Liver (tissue), 9 donors: ENCODE measurements around the gene CMTM1. TPM values are rescaled to one million over a fixed set of nuclear protein-coding genes. Genes with fewer than 3 reads are reported as not detected.

Experiments
- DNase-seq: peaks from one replicate; pipeline ENCODE4 v3.0.0-alpha.2; 2017; ENCODE audit warnings: low spot score
- H3K27ac ChIP-seq, 2 donors: one replicate each; pipeline ENCODE4 v1.7.0; 2013; ENCODE audit warnings: inconsistent platforms in 2 of 2, low read length in 2 of 2, control low read depth in 1 of 2, low read depth in 1 of 2, mild to moderate bottlenecking in 1 of 2
- H3K27me3 ChIP-seq, 4 donors: one replicate each; pipeline versions ENCODE4 v1.6.1 to v1.7.0; 2013; ENCODE audit warnings: low read length in 3 of 4, inconsistent platforms in 1 of 4, mild to moderate bottlenecking in 1 of 4, moderate library complexity in 1 of 4; ENCODE audit not compliant: control insufficient read depth in 4 of 4, insufficient read depth in 4 of 4
- H3K36me3 ChIP-seq, 4 donors: one replicate each; pipeline versions ENCODE4 v1.6.1 to v1.7.0; 2013; ENCODE audit warnings: low read length in 3 of 4, mild to moderate bottlenecking in 3 of 4, low read depth in 1 of 4, moderate library complexity in 1 of 4; ENCODE audit not compliant: control insufficient read depth in 4 of 4, insufficient read depth in 3 of 4
- H3K4me1 ChIP-seq, 4 donors: one replicate each; pipeline versions ENCODE4 v1.6.1 to v1.7.0; 2013; ENCODE audit warnings: low read length in 3 of 4, mild to moderate bottlenecking in 3 of 4, moderate library complexity in 1 of 4; ENCODE audit not compliant: control insufficient read depth in 4 of 4, insufficient read depth in 4 of 4
- H3K4me3 ChIP-seq, 3 donors: one replicate each; pipeline versions ENCODE4 v1.6.1 to v1.7.0; 2013; ENCODE audit warnings: low read length in 3 of 3, control low read depth in 1 of 3, low read depth in 1 of 3, mild to moderate bottlenecking in 1 of 3
- H3K9ac ChIP-seq, 2 donors: one replicate each; pipeline ENCODE4 v1.7.0; 2013; ENCODE audit warnings: low read length in 2 of 2, mild to moderate bottlenecking in 2 of 2, moderate library complexity in 2 of 2, control low read depth in 1 of 2, low read depth in 1 of 2
- H3K9me3 ChIP-seq, 4 donors: one replicate each; pipeline versions ENCODE4 v1.6.1 to v1.7.0; 2013; ENCODE audit warnings: low read length in 3 of 4; ENCODE audit not compliant: control insufficient read depth in 4 of 4
- ATF3 ChIP-seq: IDR thresholded peaks from 2 replicates; pipeline ENCODE4 v1.6.1; 2016; ENCODE audit warnings: antibody characterized with exemption
- CTCF ChIP-seq: fragments of 150-350 bp; IDR thresholded peaks from 2 replicates; pipeline ENCODE4 v1.5.1; 2017; ENCODE audit warnings: improper control_type of control experiment, low read depth, low read length; ENCODE audit not compliant: missing input control
- EGR1 ChIP-seq, 2 donors: IDR thresholded peaks; 2 replicates each; pipeline ENCODE4 v1.6.1; 2016 to 2018; ENCODE audit warnings: antibody characterized with exemption in 2 of 2, low read depth in 2 of 2
- FOXA1 ChIP-seq: IDR thresholded peaks from 2 replicates; pipeline ENCODE4 v1.6.1; 2016; ENCODE audit warnings: antibody characterized with exemption
- FOXA2 ChIP-seq: IDR thresholded peaks from 2 replicates; pipeline ENCODE4 v1.6.1; 2016; ENCODE audit warnings: antibody characterized with exemption
- GABPA ChIP-seq, 2 donors: IDR thresholded peaks in 1 of 2; conservative IDR thresholded peaks in 1 of 2; 2 replicates each; pipeline ENCODE4 v1.6.1; 2016; ENCODE audit warnings: antibody characterized with exemption in 2 of 2, mild to moderate bottlenecking in 1 of 2, moderate library complexity in 1 of 2
- HNF4A ChIP-seq, 2 donors: conservative IDR thresholded peaks; 2 replicates each; pipeline ENCODE4 v1.6.1; 2016; ENCODE audit warnings: antibody characterized with exemption in 2 of 2, mild to moderate bottlenecking in 2 of 2
- HNF4G ChIP-seq: IDR thresholded peaks from 2 replicates; pipeline ENCODE4 v1.6.1; 2016; ENCODE audit warnings: antibody characterized with exemption
- JUND ChIP-seq, 2 donors: IDR thresholded peaks; 2 replicates each; pipeline ENCODE4 v1.6.1; 2016; ENCODE audit warnings: antibody characterized with exemption in 2 of 2
- MAX ChIP-seq: IDR thresholded peaks from 2 replicates; pipeline ENCODE4 v1.6.1; 2016; ENCODE audit warnings: antibody characterized with exemption
- NR2F2 ChIP-seq: IDR thresholded peaks from 2 replicates; pipeline ENCODE4 v1.6.1; 2016; ENCODE audit warnings: antibody characterized with exemption
- RAD21 ChIP-seq, 2 donors: IDR thresholded peaks; 2 replicates each; pipeline ENCODE4 v1.6.1; 2016; ENCODE audit warnings: antibody characterized with exemption in 2 of 2, mild to moderate bottlenecking in 2 of 2
- REST ChIP-seq: IDR thresholded peaks from 2 replicates; pipeline ENCODE4 v1.6.1; 2016; ENCODE audit warnings: antibody characterized with exemption, mild to moderate bottlenecking
- RXRA ChIP-seq, 2 donors: IDR thresholded peaks; 2 replicates each; pipeline ENCODE4 v1.6.1; 2017 to 2018; ENCODE audit warnings: antibody characterized with exemption in 2 of 2, mild to moderate bottlenecking in 1 of 2
- SP1 ChIP-seq: IDR thresholded peaks from 2 replicates; pipeline ENCODE4 v1.6.1; 2018; ENCODE audit warnings: antibody characterized with exemption, mild to moderate bottlenecking
- TAF1 ChIP-seq: conservative IDR thresholded peaks from 2 replicates; pipeline ENCODE4 v1.6.1; 2016; ENCODE audit warnings: antibody characterized with exemption, mild to moderate bottlenecking
- YY1 ChIP-seq: IDR thresholded peaks from 2 replicates; pipeline ENCODE4 v1.6.1; 2016; ENCODE audit warnings: antibody characterized with exemption, mild to moderate bottlenecking
- ZBTB33 ChIP-seq: IDR thresholded peaks from 2 replicates; pipeline ENCODE4 v1.6.1; 2016; ENCODE audit warnings: antibody characterized with exemption
- WGBS: extraction: QIAGEN DNeasy Blood & Tissue Kit; methylation state at CpG from one replicate; pipeline ENCODE4 v1.1.7; 2013; 5-methylcytosine and 5-hydroxymethylcytosine counted together
- polyA plus RNA-seq, 2 donors: library from polyadenylated mRNA; stranded (reverse) in 1 of 2; unstranded in 1 of 2; fragments of 200-250 nt in 1 of 2; fragments of >200 nt in 1 of 2; fragmentation: Nextera tagmentation in 1 of 2; extraction: Ambion mirVana in 1 of 2; gene quantifications; one replicate each; pipeline versions ENCODE4 v1.2.1 to v1.2.3, GENCODE V29; 2013 to 2015
- total RNA-seq, 2 donors: library from RNA; depleted of rRNA; stranded (reverse); fragments of >200 nt; gene quantifications; one replicate each; pipeline ENCODE4 v1.2.3, GENCODE V29; 2014
- donor health status: healthy.
- donor health status: healthy.
- donor health status: healthy.
- donor health status: healthy.
- donor health status: healthy.

CMTM1 gene
- total and polyA plus RNA-seq, 4 donors, result 0.32 to 0.84 (median 0.49) TPM

- no peak for DNase-seq
- Histone ChIP-seq H3K36me3 (peaks cover 17 to 32% (median 24%) of the 10 kb centered on the region in 4 donors), H3K27me3 (no peaks in the 10 kb centered on the region), H3K4me3 (no peak overlapping the region), H3K4me1 (peaks cover 0 to 9% (median 0%) of the 10 kb centered on the region in 4 donors), H3K27ac (no peak overlapping the region), H3K9me3 (no peaks in the 10 kb centered on the region), H3K9ac (no peak overlapping the region)
- 96% methylated on average over 5 of the region's 5 CpGs for WGBS
- no peak for TF ChIP-seq TAF1
- TF ChIP-seq RXRA (IDR thresholded peaks at IDR 0.05), result no peak
- TF ChIP-seq ZBTB33, result no peak
- no peak for TF ChIP-seq REST
- TF ChIP-seq NR2F2, result no peak
- TF ChIP-seq FOXA2, result no peak
- no peak for TF ChIP-seq RAD21 (IDR thresholded peaks at IDR 0.05)
- TF ChIP-seq FOXA1, result no peak
- no peak for TF ChIP-seq ATF3
- TF ChIP-seq YY1, result no peak
- TF ChIP-seq CTCF, result no peak
- no peak for TF ChIP-seq HNF4A (conservative IDR thresholded peaks at IDR 0.05)
- no peak for TF ChIP-seq JUND (IDR thresholded peaks at IDR 0.05)
- TF ChIP-seq MAX, result no peak
- TF ChIP-seq SP1, result no peak
- TF ChIP-seq EGR1 (IDR thresholded peaks at IDR 0.05; ENCODE audit: low read depth in 2 of 2), result no peak
- TF ChIP-seq HNF4G, result no peak
- TF ChIP-seq GABPA (IDR thresholded peaks at IDR 0.05 in 1 of 2, conservative IDR thresholded peaks at IDR 0.05 in 1 of 2), result no peak
Measured at GRCh38 chr16:66528294-66528693, 37.9 kb upstream of the CMTM1 start.
